ENCODE measurements around the gene ZNF391.
"Not testable (repeated sequence)": the region's sequence is repeated elsewhere in the genome, so short reads cannot be mapped to it uniquely, and the experiment has no call there.

Gene ZNF391

GRCh38 chr6:27388293-27389197 lies at the start of gene ZNF391:
TSS of gene ZNF391 (plus strand) at chr6:27388759. CDS start at chr6:27400371, 11,612 bp downstream.
- DNase-seq, result peak; percentile 84 to 90

- DNase-seq, result no peak
Measured at GRCh38 chr6:27352850-27353249, 35.7 kb upstream of the ZNF391 start.

DNA sequence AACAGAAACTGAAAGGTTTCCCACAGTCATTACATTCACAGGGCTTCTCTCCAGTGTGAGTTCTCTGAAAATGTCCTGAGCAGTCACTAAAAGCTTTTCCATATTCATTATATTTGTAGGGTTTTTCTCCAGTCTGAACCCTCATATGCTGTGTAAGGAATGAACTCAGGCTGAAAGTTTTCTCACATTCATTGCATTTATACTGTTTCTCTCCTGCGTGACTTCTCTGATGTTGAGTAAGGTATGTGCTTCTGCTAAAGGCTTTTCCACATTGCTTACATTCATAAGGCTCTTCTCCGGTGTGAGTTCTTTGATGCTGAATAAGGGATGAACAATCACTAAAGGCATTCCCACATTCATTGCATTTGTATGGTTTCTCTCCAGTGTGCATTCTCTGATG lies 29.8 kb upstream of the ZNF391 start:
- no peak for DNase-seq

DNA sequence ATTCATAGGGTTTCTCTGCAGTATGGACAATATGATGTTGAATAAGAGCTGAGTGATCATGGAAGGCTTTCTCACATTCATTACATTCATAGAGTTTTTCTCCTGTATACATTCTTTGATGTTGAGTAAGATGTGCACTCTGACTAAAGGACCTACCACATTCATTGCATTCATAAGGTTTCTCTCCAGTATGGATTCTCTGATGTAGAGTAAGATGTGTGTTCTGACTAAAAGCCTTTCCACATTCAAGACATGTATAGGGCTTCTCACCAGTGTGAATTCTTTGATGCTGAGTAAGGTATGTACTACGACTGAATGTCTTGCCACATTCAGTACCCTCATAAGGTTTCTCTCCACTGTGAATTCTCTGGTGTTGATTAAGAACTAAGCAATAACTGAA lies 29.3 kb upstream of the ZNF391 start:
- no peak for DNase-seq

GRCh38 chr6:27368202-27368601 lies 20.4 kb upstream of the ZNF391 start:
- DNase-seq, result no peak

DNA sequence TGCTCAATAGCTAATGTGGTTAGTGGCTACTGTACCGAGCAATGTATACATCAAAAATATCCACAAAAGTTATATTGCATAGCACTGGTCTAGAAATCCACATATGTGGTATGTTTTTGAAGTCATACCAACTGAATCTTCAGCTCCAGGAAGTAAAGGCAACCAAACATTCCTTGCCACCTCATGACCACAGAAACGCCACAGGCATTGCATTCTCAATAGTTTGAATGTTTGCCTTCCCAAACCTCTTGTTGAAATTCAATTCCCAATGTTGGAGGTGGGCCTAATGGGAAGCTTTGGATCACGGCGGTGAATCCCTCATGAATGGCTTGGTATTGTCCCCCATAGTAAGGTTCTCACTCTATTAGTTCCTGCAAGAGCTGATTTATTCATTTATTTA lies 18.2 kb upstream of the ZNF391 start:
- DNase-seq, result no peak

GRCh38 chr6:27374824-27375612 lies 13.5 kb upstream of the ZNF391 start:
- DNase-seq, result peak; percentile 66 to 85

- DNase-seq, result no peak
Measured at GRCh38 chr6:27375613-27376079, 12.9 kb upstream of the ZNF391 start.

- not testable (repeated sequence) for DNase-seq
Measured at GRCh38 chr6:27378406-27378805, 10.2 kb upstream of the ZNF391 start.

- DNase-seq, result not testable (repeated sequence)
Measured at GRCh38 chr6:27381001-27381400, 7.6 kb upstream of the ZNF391 start.

DNA sequence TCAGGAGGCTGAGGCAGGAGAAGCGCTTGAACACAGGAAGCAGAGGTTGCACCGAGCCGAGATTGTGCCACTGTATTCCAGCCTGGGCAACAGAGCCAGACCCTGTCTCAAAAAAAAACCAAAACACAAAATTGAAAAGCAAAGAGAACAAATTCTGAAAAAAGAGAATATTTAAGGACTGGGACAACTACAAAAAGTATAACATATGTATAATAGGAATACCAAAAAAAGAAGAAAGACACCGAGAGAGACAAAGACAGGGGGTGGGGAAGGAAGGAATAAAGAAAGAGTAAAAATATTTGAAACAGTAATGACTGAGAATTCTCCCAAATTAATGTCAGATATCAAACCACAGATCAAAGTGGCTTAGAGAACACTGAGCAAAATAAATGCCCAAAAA lies 5.5 kb upstream of the ZNF391 start:
- no peak for DNase-seq

DNA sequence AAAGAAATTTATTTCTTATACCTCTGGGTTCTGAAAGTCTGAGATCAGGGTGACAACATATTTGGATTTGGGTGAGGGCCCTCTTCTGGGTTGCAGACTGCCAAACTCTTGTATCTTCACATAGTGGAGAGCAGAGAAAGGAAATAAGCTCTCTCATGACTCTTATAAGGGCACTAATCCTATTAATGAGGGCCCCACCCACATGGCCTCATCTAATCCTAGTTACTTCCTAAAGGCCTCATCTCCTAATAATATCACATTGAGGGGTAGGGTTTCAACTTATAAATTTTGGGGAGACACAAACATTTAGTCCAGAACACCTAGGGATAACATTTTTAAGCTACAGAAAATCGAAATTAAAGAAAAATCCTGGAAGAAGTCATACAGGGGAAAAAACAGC lies 5.1 kb upstream of the ZNF391 start:
- no peak for DNase-seq

DNA sequence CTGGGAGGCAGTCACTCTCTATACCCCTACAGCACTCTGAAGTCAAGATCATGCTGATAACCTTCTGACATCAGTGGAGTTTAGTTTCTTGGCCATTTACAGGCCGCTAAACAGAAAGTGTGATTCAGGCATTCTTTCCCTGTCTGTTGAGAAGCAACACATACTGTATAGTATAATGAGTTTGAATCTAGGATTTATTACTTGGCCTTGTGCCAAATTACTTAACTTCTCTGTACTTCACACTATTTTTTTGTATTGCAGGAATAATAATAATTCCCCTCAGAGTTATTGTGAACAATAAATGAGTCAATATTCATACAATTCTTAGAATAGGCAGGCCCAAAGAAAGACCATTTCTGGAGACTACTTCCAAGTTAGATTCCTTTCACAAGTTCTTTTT lies 4.1 kb downstream of the ZNF391 start:
- DNase-seq, result no peak

GRCh38 chr6:27394073-27394472 lies 5.5 kb downstream of the ZNF391 start:
- no peak for DNase-seq

GRCh38 chr6:27400877-27401642 lies 12.5 kb downstream of the ZNF391 start:
- DNase-seq, result no peak

GRCh38 chr6:27406085-27406484 lies 17.5 kb downstream of the ZNF391 start:
- no peak for DNase-seq

- no peak for DNase-seq
Measured at GRCh38 chr6:27407153-27407814, 18.7 kb downstream of the ZNF391 start.

DNA sequence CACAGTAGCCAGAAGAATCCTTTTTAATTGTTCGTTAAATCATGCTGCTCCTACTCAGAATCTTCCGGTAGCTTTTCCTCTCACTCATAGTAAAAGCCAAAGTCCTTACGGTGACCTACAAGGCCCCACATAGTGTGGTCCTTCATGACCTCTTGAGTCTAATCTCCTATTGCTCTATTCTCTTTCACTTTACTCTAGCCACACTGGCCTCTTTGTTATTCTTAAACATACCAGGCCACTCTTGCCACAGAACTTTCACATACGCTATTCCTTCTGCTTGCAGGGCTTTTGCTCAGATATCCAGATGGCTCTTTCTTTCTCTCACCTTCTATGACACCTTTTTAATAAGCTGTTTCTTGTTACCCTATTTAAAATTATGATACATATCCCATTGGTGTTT lies 25.7 kb downstream of the ZNF391 start:
- no peak for DNase-seq

DNA sequence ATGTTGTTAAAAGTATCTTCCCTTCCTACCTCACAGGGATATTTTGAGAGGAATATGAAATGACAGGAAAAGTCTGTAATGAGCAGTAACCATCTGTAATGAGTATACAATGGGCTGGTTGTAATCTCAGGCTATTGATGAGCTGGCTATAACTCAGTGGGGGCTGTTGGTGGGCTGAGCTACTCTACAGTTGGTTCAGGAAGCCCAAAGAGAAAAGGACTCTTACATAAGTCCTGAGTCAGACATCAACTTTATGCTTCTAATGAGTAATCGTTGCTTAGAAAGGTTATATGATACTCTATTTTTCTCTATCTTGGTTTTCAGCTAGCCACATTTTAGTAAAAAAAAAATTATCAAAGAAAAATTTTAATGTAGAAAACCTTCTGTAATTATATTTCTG lies 26.4 kb downstream of the ZNF391 start:
- DNase-seq, result no peak

GRCh38 chr6:27415898-27416297 lies 27.3 kb downstream of the ZNF391 start:
- no peak for DNase-seq

- no peak for DNase-seq
Measured at GRCh38 chr6:27419363-27419762, 30.8 kb downstream of the ZNF391 start.

DNA sequence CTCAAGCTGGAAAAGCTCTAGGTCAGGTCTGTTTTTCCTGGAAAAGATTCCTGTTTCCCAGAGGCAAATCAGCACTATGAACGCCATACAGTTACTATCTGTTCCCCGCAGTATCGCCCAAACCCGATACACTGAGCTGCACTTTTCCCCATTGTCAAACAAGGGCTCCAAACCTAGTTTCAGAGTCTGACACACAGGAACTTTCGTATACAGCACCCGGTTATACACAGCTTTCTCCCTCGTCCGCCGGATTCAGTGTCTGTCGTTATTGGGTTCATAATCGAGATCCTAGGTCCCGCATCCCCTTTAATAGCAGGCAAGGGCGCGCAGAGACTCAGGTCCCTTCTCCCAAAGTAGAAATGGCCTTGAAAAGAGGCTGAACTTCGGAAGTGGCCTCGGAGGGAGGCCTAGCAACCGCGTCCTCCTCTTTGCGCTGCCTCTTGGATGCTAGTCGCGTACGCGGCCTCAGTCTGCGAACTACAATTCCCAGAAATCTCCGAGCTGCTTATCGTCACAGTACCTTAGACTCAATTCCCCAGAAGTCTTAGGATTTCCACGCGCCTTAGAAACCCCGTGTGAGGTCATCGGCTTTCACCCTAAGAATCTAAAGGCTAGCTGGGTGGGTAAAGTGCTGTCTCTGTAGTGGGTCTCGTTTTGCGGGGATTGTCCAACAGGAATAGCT lies 34.2 kb downstream of the ZNF391 start:
- DNase-seq, result no peak

All from NCI-H526 (cell line).